ENCODE results near the gene COL9A1. TPM values are rescaled to one million over a fixed set of nuclear protein-coding genes. Genes with fewer than 3 reads are reported as not detected.

COL9A1 gene
- total RNA-seq, 4 donors from 2014 or later, result not detected

GRCh38 chr6:70307008-70307407 lies 4.1 kb upstream of the COL9A1 start:
- TF ChIP-seq CTCF (IDR thresholded peaks at IDR 0.05; ENCODE audit: low read depth), result no peak

- TF ChIP-seq CTCF (IDR thresholded peaks at IDR 0.05; ENCODE audit: low read depth), result no peak
These were observed 1.7 kb upstream of the COL9A1 start for GRCh38 chr6:70304616-70305015.

- no peak for TF ChIP-seq CTCF (IDR thresholded peaks at IDR 0.05; ENCODE audit: low read depth)
These were observed 3.4 kb downstream of the COL9A1 start for GRCh38 chr6:70299456-70299855.

- TF ChIP-seq CTCF (IDR thresholded peaks at IDR 0.05; ENCODE audit: low read depth), result no peak
These were observed 4.8 kb downstream of the COL9A1 start for GRCh38 chr6:70298068-70298467.

- TF ChIP-seq CTCF (IDR thresholded peaks at IDR 0.05; ENCODE audit: low read depth), result no peak
These were observed 10.7 kb downstream of the COL9A1 start for GRCh38 chr6:70292193-70292592.

- no peak for TF ChIP-seq CTCF (IDR thresholded peaks at IDR 0.05; ENCODE audit: low read depth)
These were observed 13.6 kb downstream of the COL9A1 start for GRCh38 chr6:70289299-70289698.

- TF ChIP-seq CTCF (IDR thresholded peaks at IDR 0.05; ENCODE audit: low read depth), result no peak
These were observed 16.0 kb downstream of the COL9A1 start for GRCh38 chr6:70286905-70287304.

Measured in subcutaneous adipose tissue (tissue), 4 donors.